Measurements from ENCODE around the gene DOHH. TPM values are rescaled to one million over a fixed set of nuclear protein-coding genes. Genes with fewer than 3 reads are reported as not detected.

The DOHH gene
- total RNA-seq, 1 experiment from 2014 or later, result 51.4 TPM

- intact Hi-C loops (cut with micrococcal nuclease), result no loop called here
- no peak for DNase-seq
- H3F3A ChIP-seq (ENCODE audit: low read length, unreplicated experiment), result no peaks in the 10 kb centered on the region
- H3K9me3 ChIP-seq (ENCODE audit: low read length), result no peaks in the 10 kb centered on the region
- no peak for ATAC-seq
- BruUV-seq (replicated peaks), result no TSS peak
- H3K4me1 ChIP-seq (ENCODE audit: insufficient read depth, low read length), result no peaks in the 10 kb centered on the region
- no peak overlapping the region for H3K4me3 ChIP-seq (ENCODE audit: low read length)
- no peaks in the 10 kb centered on the region for H3K27me3 ChIP-seq (ENCODE audit: low read length)
- CTCF ChIA-PET, result no interaction called here
- H3K9ac ChIP-seq (ENCODE audit: low read length), result no peak overlapping the region
- no peak overlapping the region for H2AFZ ChIP-seq (ENCODE audit: low read length)
- no peaks in the 10 kb centered on the region for H3K9me2 ChIP-seq (replicated peaks; ENCODE audit: low read length)
- no peak overlapping the region for H3K4me2 ChIP-seq (ENCODE audit: low read length)
- TF ChIP-seq EZH2phosphoT487 (IDR thresholded peaks at IDR 0.05; ENCODE audit: borderline replicate concordance, low read length), result no peak
- TF ChIP-seq EZH2 (IDR thresholded peaks at IDR 0.05; ENCODE audit: low read length, unreplicated experiment), result no peak
- TF ChIP-seq CTCF (conservative IDR thresholded peaks at IDR 0.05; ENCODE audit: low read depth, low read length), result no peak
- POLR2A ChIA-PET (ENCODE audit: unreplicated experiment), result no interaction called here
- H3K27ac ChIP-seq (ENCODE audit: low read length), result no peak overlapping the region
- no peaks in the 10 kb centered on the region for H4K20me1 ChIP-seq (ENCODE audit: low read length)
- H3K36me3 ChIP-seq (ENCODE audit: low read depth, low read length), result 0 out of 2 replicates have a peak, but pooled peaks cover 6% of the 10 kb centered on the region
- H3K79me2 ChIP-seq (ENCODE audit: low read length), result no peaks in the 10 kb centered on the region
Observed at GRCh38 chr19:3544058-3544376, 43.5 kb upstream of the DOHH start.

GRCh38 chr19:3543150-3544057 is 42.9 kb upstream of the DOHH start:
- ChIA-PET CTCF (no interaction called here), POLR2A (ENCODE audit: unreplicated experiment) (no interaction called here)
- no peak overlapping the region for H3K4me3 ChIP-seq (ENCODE audit: low read length)
- H3K79me2 ChIP-seq (ENCODE audit: low read length), result no peaks in the 10 kb centered on the region
- no peak for TF ChIP-seq EZH2phosphoT487 (IDR thresholded peaks at IDR 0.05; ENCODE audit: borderline replicate concordance, low read length)
- TF ChIP-seq CTCF (conservative IDR thresholded peaks at IDR 0.05; ENCODE audit: low read depth, low read length), result no peak
- TF ChIP-seq EZH2 (IDR thresholded peaks at IDR 0.05; ENCODE audit: low read length, unreplicated experiment), result no peak
- no peak overlapping the region for H3K9ac ChIP-seq (ENCODE audit: low read length)
- no peaks in the 10 kb centered on the region for H4K20me1 ChIP-seq (ENCODE audit: low read length)
- no peaks in the 10 kb centered on the region for H3K4me1 ChIP-seq (ENCODE audit: insufficient read depth, low read length)
- DNase-seq (no peak), ATAC-seq (no peak)
- no peak overlapping the region for H3K4me2 ChIP-seq (ENCODE audit: low read length)
- intact Hi-C loops (cut with micrococcal nuclease), result no loop called here
- no peaks in the 10 kb centered on the region for H3K9me3 ChIP-seq (ENCODE audit: low read length)
- no peak overlapping the region for H3K27ac ChIP-seq (ENCODE audit: low read length)
- H3K9me2 ChIP-seq (replicated peaks; ENCODE audit: low read length), result no peaks in the 10 kb centered on the region
- H3K27me3 ChIP-seq (ENCODE audit: low read length), result no peaks in the 10 kb centered on the region
- H2AFZ ChIP-seq (ENCODE audit: low read length), result no peak overlapping the region
- BruUV-seq (replicated peaks), result no TSS peak
- H3K36me3 ChIP-seq (ENCODE audit: low read depth, low read length), result 0 out of 2 replicates have a peak, but pooled peaks cover 6% of the 10 kb centered on the region
- H3F3A ChIP-seq (ENCODE audit: low read length, unreplicated experiment), result no peaks in the 10 kb centered on the region

GRCh38 chr19:3539756-3540118 is 39.3 kb upstream of the DOHH start:
- H3K4me3 ChIP-seq (ENCODE audit: low read length), result no peak overlapping the region
- H3K4me2 ChIP-seq (ENCODE audit: low read length), result no peak overlapping the region
- ChIA-PET POLR2A (ENCODE audit: unreplicated experiment) (no interaction called here), CTCF (no interaction called here)
- no peaks in the 10 kb centered on the region for H3K79me2 ChIP-seq (ENCODE audit: low read length)
- no peak overlapping the region for H3K9ac ChIP-seq (ENCODE audit: low read length)
- ATAC-seq (no peak), DNase-seq (no peak)
- H3K4me1 ChIP-seq (ENCODE audit: insufficient read depth, low read length), result no peaks in the 10 kb centered on the region
- H3K27ac ChIP-seq (ENCODE audit: low read length), result no peak overlapping the region
- no peaks in the 10 kb centered on the region for H3F3A ChIP-seq (ENCODE audit: low read length, unreplicated experiment)
- no TSS peak for BruUV-seq (replicated peaks)
- H3K9me3 ChIP-seq (ENCODE audit: low read length), result no peaks in the 10 kb centered on the region
- H3K36me3 ChIP-seq (ENCODE audit: low read depth, low read length), result no peaks in the 10 kb centered on the region
- H2AFZ ChIP-seq (ENCODE audit: low read length), result no peak overlapping the region
- no peaks in the 10 kb centered on the region for H4K20me1 ChIP-seq (ENCODE audit: low read length)
- TF ChIP-seq CTCF (conservative IDR thresholded peaks at IDR 0.05; ENCODE audit: low read depth, low read length), result no peak
- TF ChIP-seq EZH2phosphoT487 (IDR thresholded peaks at IDR 0.05; ENCODE audit: borderline replicate concordance, low read length), result no peak
- no peak for TF ChIP-seq EZH2 (IDR thresholded peaks at IDR 0.05; ENCODE audit: low read length, unreplicated experiment)
- no peaks in the 10 kb centered on the region for H3K27me3 ChIP-seq (ENCODE audit: low read length)
- no peaks in the 10 kb centered on the region for H3K9me2 ChIP-seq (replicated peaks; ENCODE audit: low read length)
- intact Hi-C loops (cut with micrococcal nuclease), result no loop called here

All from PC-3 (cell line).